ENCODE results near the gene RTL9. TPM values are rescaled to one million over a fixed set of nuclear protein-coding genes. Genes with fewer than 3 reads are reported as not detected.
"Not testable (repeated sequence)": the region's sequence is repeated elsewhere in the genome, so short reads cannot be mapped to it uniquely, and the experiment has no call there.

Gene RTL9
- total RNA-seq: 0.09 TPM

GRCh38 chrX:110358548-110358947 is at the start of gene RTL9:
TSS of gene RTL9 (plus strand) at chrX:110358848. CDS start at chrX:110450618, 91,770 bp downstream.
- intact Hi-C loops (cut with DNase I): no loop called here

GRCh38 chrX:110310000-110310790 is 48.5 kb upstream of the RTL9 start:
- intact Hi-C loops (cut with DNase I): no loop called here
- ATAC-seq (no peak), DNase-seq (ENCODE audit: low spot score) (no peak)

More at GRCh38 chrX:110358548-110358947, at the start of gene RTL9:
- no peak for DNase-seq (ENCODE audit: low spot score)
- ATAC-seq: no peak

GRCh38 chrX:110310896-110311295 is 47.8 kb upstream of the RTL9 start:
- DNase-seq (ENCODE audit: low spot score) (no peak), ATAC-seq (no peak)
- intact Hi-C loops (cut with DNase I): no loop called here

- intact Hi-C loops (cut with DNase I): no loop called here
- no peak for ATAC-seq
- DNase-seq (ENCODE audit: low spot score): no peak
Measured at GRCh38 chrX:110311437-110312230, 47.0 kb upstream of the RTL9 start.

- no peak for DNase-seq (ENCODE audit: low spot score)
- intact Hi-C loops (cut with DNase I): no loop called here
- no peak for ATAC-seq
Measured at GRCh38 chrX:110315551-110315950, 43.1 kb upstream of the RTL9 start.

GRCh38 chrX:110316351-110317060 is 42.1 kb upstream of the RTL9 start:
- intact Hi-C loops (cut with DNase I): no loop called here
- ATAC-seq (no peak), DNase-seq (ENCODE audit: low spot score) (no peak)

- intact Hi-C loops (cut with DNase I): no loop called here
- peak; percentile 73 for ATAC-seq
- peak; percentile 63 for DNase-seq (ENCODE audit: low spot score)
Measured at GRCh38 chrX:110317061-110317819, 41.4 kb upstream of the RTL9 start.

- DNase-seq (ENCODE audit: low spot score) (peak; percentile 85), ATAC-seq (peak; percentile 97)
- intact Hi-C loops (cut with DNase I): no loop called here
Measured at GRCh38 chrX:110317820-110318663, 40.6 kb upstream of the RTL9 start, which contains the start of gene AMMECR1. TSS of gene AMMECR1 (minus strand) at chrX:110318085. CDS start at chrX:110318071, 14 bp downstream.

GRCh38 chrX:110318664-110318968 is 40.0 kb upstream of the RTL9 start:
- intact Hi-C loops (cut with DNase I): no loop called here
- ATAC-seq: no peak
- DNase-seq (ENCODE audit: low spot score): no peak

GRCh38 chrX:110320381-110320987 is 38.2 kb upstream of the RTL9 start:
- ATAC-seq (no peak), DNase-seq (ENCODE audit: low spot score) (no peak)
- intact Hi-C loops (cut with DNase I): no loop called here

- no peak for DNase-seq (ENCODE audit: low spot score)
- intact Hi-C loops (cut with DNase I): no loop called here
- no peak for ATAC-seq
Measured at GRCh38 chrX:110321081-110321480, 37.6 kb upstream of the RTL9 start.

GRCh38 chrX:110321670-110322069 is 37.0 kb upstream of the RTL9 start:
- ATAC-seq (no peak), DNase-seq (ENCODE audit: low spot score) (no peak)
- intact Hi-C loops (cut with DNase I): no loop called here

GRCh38 chrX:110322603-110323002 is 36.0 kb upstream of the RTL9 start:
- intact Hi-C loops (cut with DNase I): no loop called here
- ATAC-seq: no peak
- no peak for DNase-seq (ENCODE audit: low spot score)

GRCh38 chrX:110326712-110327111 is 31.9 kb upstream of the RTL9 start:
- ATAC-seq: no peak
- no peak for DNase-seq (ENCODE audit: low spot score)
- intact Hi-C loops (cut with DNase I): no loop called here

GRCh38 chrX:110327336-110327735 is 31.3 kb upstream of the RTL9 start:
- DNase-seq (ENCODE audit: low spot score): no peak
- intact Hi-C loops (cut with DNase I): no loop called here
- ATAC-seq: no peak

GRCh38 chrX:110328613-110329012 is 30.0 kb upstream of the RTL9 start:
- ATAC-seq; intact Hi-C loops (cut with DNase I); DNase-seq (ENCODE audit: low spot score): not testable (repeated sequence)

GRCh38 chrX:110331444-110332030 is 27.1 kb upstream of the RTL9 start:
- DNase-seq (ENCODE audit: low spot score) (no peak), ATAC-seq (no peak)
- intact Hi-C loops (cut with DNase I): no loop called here
